ENCODE measurements around the gene RHEBL1. TPM values are rescaled to one million over a fixed set of nuclear protein-coding genes. Genes with fewer than 3 reads are reported as not detected.
A peak's percentile ranks its signal among the peaks of the same experiment; 100 is the strongest.

Gene RHEBL1
- total and polyA plus RNA-seq, 10 donors, result 2.0 to 6.7 (median 3.1) TPM

- TF ChIP-seq POLR2AphosphoS5 (IDR thresholded peaks at IDR 0.05) (no peak), CTCF (IDR thresholded peaks at IDR 0.05 in 8 of 11, conservative IDR thresholded peaks at IDR 0.05 in 3 of 11) (no peak), POLR2A (IDR thresholded peaks at IDR 0.05) (no peak)
- Histone ChIP-seq H3K9me3 (peaks cover 0 to 4% (median 0%) of the 10 kb centered on the region in 8 donors), H3K4me3 (no peak overlapping the region), H3K27ac (no peak overlapping the region), H3K4me1 (peaks cover 11 to 18% (median 16%) of the 10 kb centered on the region in 6 donors), H3K27me3 (replicated peaks in 1 of 7) (peaks cover 0 to 17% (median 11%) of the 10 kb centered on the region in 7 donors), H3K36me3 (no peaks in the 10 kb centered on the region)
- intact Hi-C loops (cut with DNase I; ENCODE audit: low total_unique reads), result no loop called here
- DNase-seq, result no peak
- 95 to 98% (median 97%) methylated on average over 3 of the region's 3 CpGs for WGBS, 5 donors
These were observed 14.7 kb upstream of the RHEBL1 start for GRCh38 chr12:49084438-49084837.

GRCh38 chr12:49079793-49080192 is 10.0 kb upstream of the RHEBL1 start:
- no peak for DNase-seq
- Histone ChIP-seq H3K4me3 (no peak overlapping the region), H3K27ac (no peak overlapping the region), H3K27me3 (replicated peaks in 1 of 7) (no peaks in the 10 kb centered on the region), H3K36me3 (no peaks in the 10 kb centered on the region), H3K9me3 (peaks cover 0 to 4% (median 0%) of the 10 kb centered on the region in 8 donors), H3K4me1 (no peaks in the 10 kb centered on the region)
- 63 to 93% (median 80%) methylated on average over 1 of the region's 1 CpG for WGBS, 5 donors
- intact Hi-C loops (cut with DNase I; ENCODE audit: low total_unique reads), result no loop called here
- no peak for TF ChIP-seq POLR2AphosphoS5 (IDR thresholded peaks at IDR 0.05)
- TF ChIP-seq CTCF (IDR thresholded peaks at IDR 0.05 in 8 of 11, conservative IDR thresholded peaks at IDR 0.05 in 3 of 11), result no peak
- no peak for TF ChIP-seq POLR2A (IDR thresholded peaks at IDR 0.05)

- intact Hi-C loops (cut with DNase I; ENCODE audit: low total_unique reads), result no loop called here
- H3K9me3 ChIP-seq, result no peaks in the 10 kb centered on the region
- no peak for DNase-seq
- H3K4me1 ChIP-seq, result peaks cover 6 to 23% (median 18%) of the 10 kb centered on the region in 6 donors
- no peak overlapping the region for H3K27ac ChIP-seq
- H3K4me3 ChIP-seq, result no peak overlapping the region
- 94 to 95% (median 95%) methylated on average over 11 of the region's 11 CpGs for WGBS, 5 donors
- H3K27me3 ChIP-seq (replicated peaks in 1 of 7), result no peaks in the 10 kb centered on the region
- no peaks in the 10 kb centered on the region for H3K36me3 ChIP-seq
- no peak for TF ChIP-seq POLR2A (IDR thresholded peaks at IDR 0.05)
- TF ChIP-seq POLR2AphosphoS5 (IDR thresholded peaks at IDR 0.05), result no peak
- no peak for TF ChIP-seq CTCF (IDR thresholded peaks at IDR 0.05 in 8 of 11, conservative IDR thresholded peaks at IDR 0.05 in 3 of 11)
These were observed 1.2 kb upstream of the RHEBL1 start for GRCh38 chr12:49070971-49071370.

- Histone ChIP-seq H3K4me3 (peak overlapping the region; percentile 70 to 99 (median 86)), H3K36me3 (peaks cover 0 to 9% (median 0%) of the 10 kb centered on the region in 6 donors), H3K27ac (peak overlapping the region in 7 of 8 donors; percentile 74 to 91 (median 85)), H3K27me3 (replicated peaks in 1 of 7) (no peaks in the 10 kb centered on the region), H3K4me1 (peaks cover 6 to 26% (median 20%) of the 10 kb centered on the region in 6 donors), H3K9me3 (no peaks in the 10 kb centered on the region)
- TF ChIP-seq POLR2A (IDR thresholded peaks at IDR 0.05) (no peak), CTCF (IDR thresholded peaks at IDR 0.05 in 8 of 11, conservative IDR thresholded peaks at IDR 0.05 in 3 of 11) (no peak), POLR2AphosphoS5 (IDR thresholded peaks at IDR 0.05) (no peak)
- DNase-seq, result peak; percentile 81
- intact Hi-C loops (cut with DNase I; ENCODE audit: low total_unique reads), result loop anchor here (10.0 kb wide), 1 partner anchor 56 kb away; no protein-coding TSS in a partner anchor
- whole genome bisulfite sequencing, 5 donors, result 26 to 32% (median 29%) methylated on average over 21 of the region's 21 CpGs
These were observed 786 bp downstream of the RHEBL1 start for GRCh38 chr12:49068879-49069506.
